Tibial artery (tissue), 4 donors: ENCODE results near the gene TUBB2A.

Experiments
- DNase-seq, 2 donors: peaks; one replicate each; pipeline ENCODE4 v3.0.0-alpha.2; 2019
- H3K27ac ChIP-seq, 2 donors: fragments of 200-600 bp; sonication (generic) in 1 of 2; 1 replicate in 1 of 2; 2 replicates in 1 of 2; pipeline ENCODE4 v1.5.1; 2018 to 2019; ENCODE audit warnings: mild to moderate bottlenecking in 1 of 2
- H3K27me3 ChIP-seq, 2 donors: fragments of 200-600 bp; sonication (generic) in 1 of 2; one replicate each; pipeline versions ENCODE4 v1.5.1 to v1.6.0; 2016 to 2019
- H3K36me3 ChIP-seq, 3 donors: fragments of 200-600 bp; sonication (generic) in 2 of 3; one replicate each; pipeline ENCODE4 v1.5.1; 2016 to 2019; ENCODE audit warnings: mild to moderate bottlenecking in 2 of 3
- H3K4me1 ChIP-seq, 4 donors: fragments of 200-600 bp; sonication (generic) in 2 of 4; 1 replicate in 3 of 4; 2 replicates in 1 of 4; pipeline ENCODE4 v1.5.1; 2016 to 2019
- H3K4me3 ChIP-seq, 2 donors: fragments of 200-600 bp; sonication (generic) in 1 of 2; 1 replicate in 1 of 2; 2 replicates in 1 of 2; pipeline ENCODE4 v1.5.1; 2018 to 2019; ENCODE audit warnings: mild to moderate bottlenecking in 2 of 2
- H3K9me3 ChIP-seq, 3 donors: fragments of 200-600 bp; sonication (generic) in 1 of 3; one replicate each; pipeline ENCODE4 v1.5.1; 2016 to 2019
- CTCF ChIP-seq, 2 experiments: fragments of 200-600 bp in 1 of 2; fragments of 450-650 bp in 1 of 2; IDR thresholded peaks; one replicate each; pipeline ENCODE4 v1.5.1; 2017 to 2019; ENCODE audit warnings: antibody characterized with exemption in 2 of 2, mild to moderate bottlenecking in 1 of 2, moderate library complexity in 1 of 2
- intact Hi-C: fragments of 100-400 bp; cut with DNase I; formaldehyde crosslinking; loops from one replicate; pipeline ENCODE4 v1.15.0; 2023; ENCODE audit warnings: low total_unique reads

The TUBB2A gene

GRCh38 chr6:3124667-3125066, 32.7 kb downstream of the TUBB2A start:
- Histone ChIP-seq H3K36me3 (peaks cover 0 to 12% (median 0%) of the 10 kb centered on the region in 3 donors), H3K27ac (no peak overlapping the region), H3K4me3 (no peak overlapping the region), H3K27me3 (no peaks in the 10 kb centered on the region), H3K4me1 (peaks cover 0 to 1% (median under 1%) of the 10 kb centered on the region in 4 donors), H3K9me3 (no peaks in the 10 kb centered on the region)
- TF ChIP-seq CTCF (IDR thresholded peaks at IDR 0.05) = no peak
- DNase-seq = no peak
- intact Hi-C loops = loop anchor here (2.0 to 5.0 kb wide), 2 partner anchors 128 to 618 kb away; no protein-coding TSS in a partner anchor

- Histone ChIP-seq H3K36me3 (no peaks in the 10 kb centered on the region), H3K4me3 (no peak overlapping the region), H3K4me1 (peaks cover 0 to 13% (median 8%) of the 10 kb centered on the region in 4 donors), H3K9me3 (no peaks in the 10 kb centered on the region), H3K27me3 (no peaks in the 10 kb centered on the region), H3K27ac (no peak overlapping the region)
- no peak for DNase-seq
- TF ChIP-seq CTCF (IDR thresholded peaks at IDR 0.05) = no peak
- intact Hi-C loops = no loop called here
Observed at GRCh38 chr6:3122823-3123182, 34.5 kb downstream of the TUBB2A start.

GRCh38 chr6:3120765-3121089, 36.6 kb downstream of the TUBB2A start:
- Histone ChIP-seq H3K27me3 (no peaks in the 10 kb centered on the region), H3K27ac (no peak overlapping the region), H3K36me3 (no peaks in the 10 kb centered on the region), H3K9me3 (no peaks in the 10 kb centered on the region), H3K4me3 (no peak overlapping the region), H3K4me1 (peaks cover 0 to 18% (median 10%) of the 10 kb centered on the region in 4 donors)
- TF ChIP-seq CTCF (IDR thresholded peaks at IDR 0.05) = no peak
- DNase-seq = no peak
- intact Hi-C loops = no loop called here

GRCh38 chr6:3119040-3119723, 38.2 kb downstream of the TUBB2A start:
- peaks cover 0 to 18% (median 10%) of the 10 kb centered on the region in 4 donors for H3K4me1 ChIP-seq
- TF ChIP-seq CTCF (IDR thresholded peaks at IDR 0.05) = no peak
- H3K27ac ChIP-seq = peak overlapping the region; percentile 83 to 89
- intact Hi-C loops = no loop called here
- H3K9me3 ChIP-seq = no peaks in the 10 kb centered on the region
- H3K36me3 ChIP-seq = peaks cover 9 to 14% (median 11%) of the 10 kb centered on the region in 3 donors
- H3K27me3 ChIP-seq = no peaks in the 10 kb centered on the region
- DNase-seq = no peak
- peak overlapping the region; percentile 82 to 94 for H3K4me3 ChIP-seq

GRCh38 chr6:3118353-3119039, 38.8 kb downstream of the TUBB2A start, which contains the start of gene BPHL:
TSS of gene BPHL (plus strand) at chr6:3118711. CDS start at chr6:3118741, 30 bp downstream.
- peaks cover 12 to 21% (median 16%) of the 10 kb centered on the region in 3 donors for H3K36me3 ChIP-seq
- peak; percentile 97 to 98 for DNase-seq
- intact Hi-C loops = no loop called here
- H3K4me3 ChIP-seq = peak within 1 kb of the TSS; percentile 82 to 94
- H3K4me1 ChIP-seq = peaks cover 0 to 18% (median 10%) of the 10 kb centered on the region in 4 donors
- H3K27ac ChIP-seq = peak within 1 kb of the TSS; percentile 83 to 89
- TF ChIP-seq CTCF (IDR thresholded peaks at IDR 0.05) = no peak
- H3K9me3 ChIP-seq = no peaks in the 10 kb centered on the region
- no peaks in the 10 kb centered on the region for H3K27me3 ChIP-seq
